Osteocyte (in vitro differentiated cells): ENCODE measurements around the gene PHF14. TPM values are rescaled to one million over a fixed set of nuclear protein-coding genes. Genes with fewer than 3 reads are reported as not detected.

ENCODE experiments used
- DNase-seq: peaks from one replicate; pipeline ENCODE4 v3.0.0; 2021; ENCODE audit warnings: mixed read lengths; ENCODE audit not compliant: unreplicated experiment; ENCODE audit errors: extremely low spot score
- H3K27ac Mint-ChIP-seq: one replicate; pipeline ENCODE4 v1.8.0; 2021; ENCODE audit warnings: mild to moderate bottlenecking, mixed read lengths; ENCODE audit not compliant: unreplicated experiment
- H3K27me3 Mint-ChIP-seq: one replicate; pipeline ENCODE4 v1.8.0; 2021; ENCODE audit warnings: mixed read lengths; ENCODE audit not compliant: unreplicated experiment
- H3K36me3 Mint-ChIP-seq: one replicate; pipeline ENCODE4 v1.8.0; 2021; ENCODE audit warnings: mixed read lengths; ENCODE audit not compliant: unreplicated experiment
- H3K4me1 Mint-ChIP-seq: one replicate; pipeline ENCODE4 v1.8.0; 2021; ENCODE audit warnings: mixed read lengths; ENCODE audit not compliant: unreplicated experiment
- H3K4me3 Mint-ChIP-seq: one replicate; pipeline ENCODE4 v1.8.0; 2021; ENCODE audit warnings: mild to moderate bottlenecking, moderate library complexity, mixed read lengths; ENCODE audit not compliant: unreplicated experiment
- H3K9me3 Mint-ChIP-seq: one replicate; pipeline ENCODE4 v1.8.0; 2021; ENCODE audit warnings: mixed read lengths; ENCODE audit not compliant: unreplicated experiment
- total RNA-seq: library from RNA; stranded (reverse); gene quantifications from 2 replicates; pipeline ENCODE4 v1.2.1, GENCODE V29; 2021
- TF ChIP-seq, protein P1 (sequence below): fragments of 200-600 bp; sonication (generic); IDR thresholded peaks from 2 replicates; pipeline ENCODE4 v1.5.0; 2021; ENCODE audit warnings: antibody characterized with exemption, mild to moderate bottlenecking, moderate library complexity

PHF14 gene
- total RNA-seq, 1 donor from 2014 or later: 43.5 TPM

DNA sequence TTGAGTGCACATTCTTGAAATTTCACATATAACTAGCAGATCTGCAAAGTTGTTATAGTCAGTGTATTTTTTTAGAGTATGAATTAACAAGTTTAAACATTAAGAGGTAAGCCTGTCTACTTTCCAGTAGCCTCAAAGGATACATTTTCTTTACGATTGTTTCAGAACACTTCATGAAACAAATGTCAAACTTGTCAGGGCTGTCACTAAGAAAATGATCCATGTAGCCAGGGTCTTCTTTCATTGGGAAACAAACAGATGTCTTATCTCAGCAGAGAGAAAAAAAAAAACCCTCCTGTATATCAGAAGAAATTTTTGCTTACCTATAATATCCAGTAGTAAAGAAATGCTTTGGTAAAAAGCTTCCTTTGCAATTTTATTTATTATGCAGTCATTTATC, 192.4 kb downstream of the PHF14 start:
- no peak overlapping the region for H3K27ac Mint-ChIP-seq
- H3K9me3 Mint-ChIP-seq: peaks cover under 1% of the 10 kb centered on the region

DNA sequence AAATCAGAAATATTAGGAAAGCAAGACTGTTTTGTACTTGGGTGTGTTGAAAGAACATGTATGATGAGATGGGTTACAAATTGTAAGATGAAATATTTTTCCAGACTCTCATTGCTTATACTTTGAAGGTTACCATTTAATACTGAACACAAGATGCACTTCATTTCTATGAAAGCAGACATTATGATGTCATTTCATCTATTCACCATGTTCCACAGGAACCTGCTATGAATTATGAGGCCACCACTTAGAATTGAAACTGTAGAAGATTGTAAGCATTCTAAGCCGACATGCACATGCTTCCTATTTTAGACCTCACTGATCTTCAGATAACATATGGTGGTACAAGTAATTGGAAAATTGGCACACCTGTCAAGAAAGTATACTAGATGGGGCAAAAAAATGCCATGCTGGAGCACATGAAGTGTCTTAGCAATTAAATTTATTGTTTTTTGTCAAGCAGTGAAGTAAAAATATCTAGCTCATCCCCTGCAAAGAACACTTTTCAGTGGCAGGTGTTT, 195.0 kb downstream of the PHF14 start:
- Mint-ChIP-seq H3K27ac (no peak overlapping the region), H3K9me3 (no peaks in the 10 kb centered on the region), H3K4me3 (no peak overlapping the region), H3K27me3 (no peaks in the 10 kb centered on the region), H3K4me1 (peaks cover 9% of the 10 kb centered on the region), H3K36me3 (peaks cover 4% of the 10 kb centered on the region)
- no peak for DNase-seq
- TF ChIP-seq, protein P1, sequence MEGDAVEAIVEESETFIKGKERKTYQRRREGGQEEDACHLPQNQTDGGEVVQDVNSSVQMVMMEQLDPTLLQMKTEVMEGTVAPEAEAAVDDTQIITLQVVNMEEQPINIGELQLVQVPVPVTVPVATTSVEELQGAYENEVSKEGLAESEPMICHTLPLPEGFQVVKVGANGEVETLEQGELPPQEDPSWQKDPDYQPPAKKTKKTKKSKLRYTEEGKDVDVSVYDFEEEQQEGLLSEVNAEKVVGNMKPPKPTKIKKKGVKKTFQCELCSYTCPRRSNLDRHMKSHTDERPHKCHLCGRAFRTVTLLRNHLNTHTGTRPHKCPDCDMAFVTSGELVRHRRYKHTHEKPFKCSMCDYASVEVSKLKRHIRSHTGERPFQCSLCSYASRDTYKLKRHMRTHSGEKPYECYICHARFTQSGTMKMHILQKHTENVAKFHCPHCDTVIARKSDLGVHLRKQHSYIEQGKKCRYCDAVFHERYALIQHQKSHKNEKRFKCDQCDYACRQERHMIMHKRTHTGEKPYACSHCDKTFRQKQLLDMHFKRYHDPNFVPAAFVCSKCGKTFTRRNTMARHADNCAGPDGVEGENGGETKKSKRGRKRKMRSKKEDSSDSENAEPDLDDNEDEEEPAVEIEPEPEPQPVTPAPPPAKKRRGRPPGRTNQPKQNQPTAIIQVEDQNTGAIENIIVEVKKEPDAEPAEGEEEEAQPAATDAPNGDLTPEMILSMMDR: no peak

More for the DNA sequence above, 192.4 kb downstream of the PHF14 start:
- DNase-seq: no peak
- no peaks in the 10 kb centered on the region for H3K27me3 Mint-ChIP-seq
- H3K4me3 Mint-ChIP-seq: no peak overlapping the region
- H3K36me3 Mint-ChIP-seq: peaks cover 4% of the 10 kb centered on the region
- TF ChIP-seq, protein P1: no peak
- peaks cover 9% of the 10 kb centered on the region for H3K4me1 Mint-ChIP-seq

DNA sequence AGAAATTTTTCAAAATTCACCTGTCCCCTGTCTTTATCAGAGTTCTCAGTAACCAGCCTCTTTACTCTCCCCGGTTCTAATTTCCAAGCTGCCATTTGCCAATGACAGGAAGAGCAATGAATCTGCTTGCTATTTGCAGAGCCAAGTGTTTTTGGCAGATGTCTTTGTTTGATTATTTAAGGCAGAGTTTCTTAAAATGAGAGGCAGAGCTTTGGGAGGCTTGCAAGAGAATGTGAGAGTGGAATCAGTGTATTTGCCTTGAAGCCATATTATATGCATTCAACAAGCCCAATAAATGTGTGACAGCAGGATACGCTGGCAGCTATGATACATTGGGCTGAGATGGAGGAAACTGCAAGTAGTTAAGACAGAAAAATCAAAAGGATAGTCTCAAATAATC, 196.5 kb downstream of the PHF14 start:
- no peak for DNase-seq
- H3K36me3 Mint-ChIP-seq: peaks cover 4% of the 10 kb centered on the region
- no peaks in the 10 kb centered on the region for H3K27me3 Mint-ChIP-seq
- H3K4me3 Mint-ChIP-seq: no peak overlapping the region
- TF ChIP-seq, protein P1: no peak
- H3K9me3 Mint-ChIP-seq: no peaks in the 10 kb centered on the region
- H3K4me1 Mint-ChIP-seq: peaks cover 9% of the 10 kb centered on the region
- H3K27ac Mint-ChIP-seq: no peak overlapping the region

DNA sequence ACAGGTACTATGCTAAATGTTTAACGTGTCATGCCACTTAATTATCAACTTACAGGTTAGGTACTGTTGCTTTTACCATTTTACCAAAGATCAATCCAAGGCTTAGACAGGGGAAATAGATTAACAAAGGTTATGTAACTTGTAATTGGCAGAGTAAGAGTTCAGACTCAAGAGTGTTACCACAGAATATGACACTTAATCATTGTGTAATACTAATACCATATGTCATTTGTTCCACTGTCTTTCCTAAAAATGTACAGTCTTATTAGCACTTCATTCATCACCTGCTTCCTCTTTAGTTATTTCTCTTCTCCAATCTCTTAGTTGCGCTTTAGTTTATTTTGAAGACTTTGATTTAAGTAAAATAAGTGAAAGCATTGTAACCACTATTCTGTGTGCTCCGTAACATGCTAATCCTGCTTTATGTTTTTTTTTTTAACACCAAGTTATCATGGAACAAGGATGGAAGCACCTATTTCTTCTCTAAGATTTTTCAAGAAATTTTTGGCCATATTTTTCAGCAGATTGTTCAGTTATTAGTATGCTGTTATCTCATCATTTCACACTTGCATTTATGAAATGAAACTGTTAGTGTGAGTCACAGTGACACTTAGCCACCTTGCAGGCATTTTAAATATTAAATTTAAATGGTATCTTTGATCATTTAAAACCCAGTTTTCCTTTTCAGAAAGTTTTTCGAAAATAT, 197.3 kb downstream of the PHF14 start:
- TF ChIP-seq, protein P1: no peak
- Mint-ChIP-seq H3K4me1 (peaks cover 9% of the 10 kb centered on the region), H3K27ac (no peak overlapping the region), H3K27me3 (no peaks in the 10 kb centered on the region), H3K36me3 (peaks cover 4% of the 10 kb centered on the region), H3K4me3 (no peak overlapping the region), H3K9me3 (no peaks in the 10 kb centered on the region)
- no peak for DNase-seq

DNA sequence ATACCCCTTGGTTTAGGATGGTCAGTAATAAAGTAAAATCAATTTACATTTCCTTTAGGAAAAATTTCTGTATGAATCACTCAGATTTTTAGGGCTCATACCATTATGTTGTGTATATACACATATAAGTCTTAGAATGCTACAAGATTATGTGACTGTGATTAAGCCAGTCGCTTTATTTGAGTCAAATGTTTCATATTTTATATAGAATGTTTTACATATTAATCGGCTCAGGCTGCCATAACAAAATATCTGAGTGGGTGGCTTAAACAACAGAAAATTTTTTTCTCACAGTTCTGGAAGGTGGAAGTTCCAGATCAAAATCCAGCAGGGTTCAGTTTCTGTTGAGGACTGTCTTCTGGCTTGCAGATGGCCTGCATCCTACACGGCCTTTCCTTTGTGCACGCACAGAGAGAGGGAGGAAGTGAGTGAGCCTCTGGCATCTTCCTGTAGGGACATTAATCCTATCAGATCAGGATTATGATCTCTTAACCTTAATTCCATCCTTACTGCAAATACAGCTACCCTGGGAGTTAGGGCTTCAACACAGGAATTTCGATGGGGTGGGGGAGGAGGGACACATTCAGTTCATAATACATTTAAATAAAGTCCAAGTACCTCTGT, 198.0 kb downstream of the PHF14 start:
- Mint-ChIP-seq H3K4me3 (no peak overlapping the region), H3K36me3 (peaks cover 4% of the 10 kb centered on the region), H3K27ac (no peak overlapping the region), H3K9me3 (no peaks in the 10 kb centered on the region), H3K4me1 (peaks cover 9% of the 10 kb centered on the region), H3K27me3 (no peaks in the 10 kb centered on the region)
- TF ChIP-seq, protein P1: no peak
- no peak for DNase-seq
